NB4 (cell line): Measurements from ENCODE around the gene GPR39.
"Not testable (repeated sequence)": the region's sequence is repeated elsewhere in the genome, so short reads cannot be mapped to it uniquely, and the experiment has no call there.

Experiments
- DNase-seq: peaks from one replicate; pipeline ENCODE4 v3.0.0; 2010; ENCODE audit warnings: low read depth
- H3K4me3 ChIP-seq: one replicate; pipeline ENCODE4 v1.5.1; 2011; ENCODE audit warnings: mild to moderate bottlenecking, low read depth, low read length, moderate library complexity
- MYC ChIP-seq: IDR thresholded peaks from 2 replicates; pipeline ENCODE4 v1.6.1; 2011; ENCODE audit warnings: low read depth, low read length
- POLR2A ChIP-seq: IDR thresholded peaks from 2 replicates; pipeline ENCODE4 v1.6.1; 2011; ENCODE audit warnings: mild to moderate bottlenecking; ENCODE audit not compliant: insufficient read length; ENCODE audit errors: extremely low read depth
- TF ChIP-seq, protein P1 (sequence below): IDR thresholded peaks from one replicate; pipeline ENCODE4 v1.5.1; 2012; ENCODE audit warnings: low read depth, low read length
- TF ChIP-seq, protein P2 (sequence below): IDR thresholded peaks from 2 replicates; pipeline ENCODE4 v1.6.1; 2011; ENCODE audit warnings: low read depth, low read length

GPR39 gene

DNA sequence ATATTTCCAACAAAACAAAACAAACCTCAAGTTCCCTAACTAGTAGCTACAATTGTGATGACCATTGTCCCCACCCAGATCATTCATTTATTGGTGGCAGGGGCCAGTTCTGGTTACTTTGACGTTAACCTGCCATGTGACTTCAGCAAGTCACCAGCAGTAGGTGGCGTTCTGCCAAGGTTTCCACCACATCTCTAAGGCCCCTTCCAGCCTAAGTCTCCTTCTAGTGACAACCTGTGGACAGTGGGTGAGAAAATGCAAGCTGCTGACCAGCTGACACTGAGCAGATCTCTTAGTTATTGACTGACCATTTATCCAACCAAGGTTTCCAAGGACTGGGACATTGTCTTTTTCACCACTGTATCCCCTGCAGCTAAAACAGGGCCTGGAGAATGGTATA, 98.4 kb downstream of the GPR39 start:
- no peak for TF ChIP-seq MYC
- TF ChIP-seq, protein P1, sequence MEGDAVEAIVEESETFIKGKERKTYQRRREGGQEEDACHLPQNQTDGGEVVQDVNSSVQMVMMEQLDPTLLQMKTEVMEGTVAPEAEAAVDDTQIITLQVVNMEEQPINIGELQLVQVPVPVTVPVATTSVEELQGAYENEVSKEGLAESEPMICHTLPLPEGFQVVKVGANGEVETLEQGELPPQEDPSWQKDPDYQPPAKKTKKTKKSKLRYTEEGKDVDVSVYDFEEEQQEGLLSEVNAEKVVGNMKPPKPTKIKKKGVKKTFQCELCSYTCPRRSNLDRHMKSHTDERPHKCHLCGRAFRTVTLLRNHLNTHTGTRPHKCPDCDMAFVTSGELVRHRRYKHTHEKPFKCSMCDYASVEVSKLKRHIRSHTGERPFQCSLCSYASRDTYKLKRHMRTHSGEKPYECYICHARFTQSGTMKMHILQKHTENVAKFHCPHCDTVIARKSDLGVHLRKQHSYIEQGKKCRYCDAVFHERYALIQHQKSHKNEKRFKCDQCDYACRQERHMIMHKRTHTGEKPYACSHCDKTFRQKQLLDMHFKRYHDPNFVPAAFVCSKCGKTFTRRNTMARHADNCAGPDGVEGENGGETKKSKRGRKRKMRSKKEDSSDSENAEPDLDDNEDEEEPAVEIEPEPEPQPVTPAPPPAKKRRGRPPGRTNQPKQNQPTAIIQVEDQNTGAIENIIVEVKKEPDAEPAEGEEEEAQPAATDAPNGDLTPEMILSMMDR = no peak
- TF ChIP-seq, protein P2, sequence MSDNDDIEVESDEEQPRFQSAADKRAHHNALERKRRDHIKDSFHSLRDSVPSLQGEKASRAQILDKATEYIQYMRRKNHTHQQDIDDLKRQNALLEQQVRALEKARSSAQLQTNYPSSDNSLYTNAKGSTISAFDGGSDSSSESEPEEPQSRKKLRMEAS = 0 out of 2 replicates have a peak, but pooled peaks have one; percentile 14
- peak; percentile 30 for DNase-seq
- no peak overlapping the region for H3K4me3 ChIP-seq

DNA sequence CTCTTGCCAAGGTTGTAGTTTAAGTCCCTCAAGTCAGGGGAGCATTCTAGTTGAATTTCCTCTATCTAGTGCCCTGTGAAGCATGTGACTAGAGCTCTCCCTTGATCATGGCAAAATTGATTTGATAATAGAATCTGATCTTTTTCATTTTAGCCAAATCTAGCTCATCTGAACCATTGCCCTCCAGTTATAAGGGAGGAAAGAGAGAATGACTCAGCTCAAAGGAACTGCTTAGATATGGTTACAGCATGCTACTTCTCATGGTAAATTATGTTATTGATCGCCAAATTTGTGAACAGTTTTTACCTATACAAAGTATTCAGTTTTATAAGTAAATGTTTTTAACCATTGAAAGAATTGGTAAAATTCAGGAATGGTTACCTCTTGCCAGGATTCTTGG, 100.8 kb downstream of the GPR39 start:
- DNase-seq = no peak
- TF ChIP-seq, protein P2 = no peak
- no peak for TF ChIP-seq POLR2A
- TF ChIP-seq MYC = no peak
- TF ChIP-seq, protein P1 = no peak
- H3K4me3 ChIP-seq = no peak overlapping the region

DNA sequence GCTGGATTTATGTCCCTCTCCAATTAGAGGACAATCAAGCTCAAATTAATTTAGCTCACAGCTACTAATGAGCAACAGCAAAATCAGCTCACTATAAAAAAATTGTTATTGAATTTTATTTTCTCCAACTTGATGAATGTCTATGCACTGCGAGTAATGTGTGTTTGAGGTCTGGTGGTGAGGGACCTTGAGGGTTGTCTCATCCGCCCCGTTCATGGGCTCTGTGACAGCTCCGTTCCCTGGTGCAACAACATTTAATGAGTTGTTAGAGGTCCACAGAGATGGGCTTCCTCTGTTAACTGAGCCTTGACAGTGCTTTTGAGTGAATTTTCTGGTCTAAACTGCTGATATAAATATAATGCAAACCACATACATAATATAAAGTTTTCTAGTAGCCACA, 101.7 kb downstream of the GPR39 start:
- H3K4me3 ChIP-seq = no peak overlapping the region
- no peak for DNase-seq
- TF ChIP-seq MYC (no peak), POLR2A (no peak)
- TF ChIP-seq, protein P2 = no peak
- TF ChIP-seq, protein P1 = no peak

DNA sequence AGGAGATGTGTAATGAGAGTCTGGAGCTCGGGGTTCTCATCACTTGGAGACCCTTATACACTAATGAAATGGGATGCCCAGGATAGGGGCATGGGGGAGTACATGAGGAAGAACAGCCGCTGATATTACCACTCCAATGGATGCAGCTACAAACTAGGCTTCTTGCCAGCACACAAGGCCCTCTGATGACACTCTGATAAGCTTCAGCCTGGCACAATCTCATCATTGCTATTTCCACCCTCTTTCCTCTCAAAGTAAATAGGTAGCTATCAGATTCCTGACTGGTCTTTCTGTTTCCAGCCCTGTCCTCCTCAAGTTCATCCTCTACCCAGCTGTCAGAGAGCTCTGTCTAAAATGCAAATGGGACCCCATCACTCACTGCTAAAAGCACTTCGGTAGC, 103.0 kb downstream of the GPR39 start:
- TF ChIP-seq MYC = no peak
- TF ChIP-seq POLR2A = no peak
- TF ChIP-seq, protein P1 = no peak
- TF ChIP-seq, protein P2 = no peak
- DNase-seq = no peak

DNA sequence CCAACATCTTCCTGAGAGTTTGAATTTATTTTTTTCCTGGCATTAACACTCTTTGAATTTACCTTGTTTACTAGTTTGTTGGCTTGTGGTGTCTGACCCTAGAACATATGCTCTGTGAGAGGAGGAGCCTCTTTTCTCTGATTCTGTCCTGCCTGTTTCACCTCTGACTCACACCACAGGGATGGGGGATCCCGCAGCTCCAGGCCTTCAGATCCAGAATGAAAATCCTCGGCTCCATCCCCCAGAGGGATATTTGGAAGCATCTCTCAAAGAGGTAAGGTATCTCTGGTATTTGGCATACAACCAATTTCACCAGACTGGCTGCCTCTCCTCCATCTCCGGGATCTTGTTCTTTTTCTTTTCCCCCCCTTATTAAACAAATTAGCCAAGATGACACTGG, 104.7 kb downstream of the GPR39 start:
- H3K4me3 ChIP-seq = no peak overlapping the region
- TF ChIP-seq MYC = no peak
- TF ChIP-seq, protein P2 = no peak
- TF ChIP-seq, protein P1 = no peak
- TF ChIP-seq POLR2A = no peak
- DNase-seq = no peak

More for the DNA sequence above, 103.0 kb downstream of the GPR39 start:
- H3K4me3 ChIP-seq = no peak overlapping the region

DNA sequence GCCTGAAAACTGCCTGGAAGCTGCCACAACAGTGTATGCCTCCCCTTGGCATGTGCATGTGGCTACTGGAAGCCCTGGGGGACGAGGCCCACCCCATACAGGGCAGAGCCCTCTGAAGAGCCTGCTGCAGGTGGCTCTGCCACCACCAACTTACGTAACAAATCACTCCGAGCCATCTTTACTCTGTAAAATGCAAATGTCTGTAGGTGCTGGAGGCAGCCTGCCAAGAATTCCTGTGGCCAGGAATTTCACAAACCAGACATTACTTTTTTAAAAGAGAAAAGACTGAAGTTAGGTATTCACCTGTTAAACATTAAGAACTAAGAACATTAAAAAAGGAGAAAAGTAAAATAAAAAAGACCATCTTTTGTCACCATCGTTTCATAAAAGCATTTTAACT, 106.3 kb downstream of the GPR39 start:
- no peak for DNase-seq
- TF ChIP-seq, protein P2 = no peak
- TF ChIP-seq POLR2A = no peak
- TF ChIP-seq, protein P1 = no peak
- no peak for TF ChIP-seq MYC
- H3K4me3 ChIP-seq = no peak overlapping the region

DNA sequence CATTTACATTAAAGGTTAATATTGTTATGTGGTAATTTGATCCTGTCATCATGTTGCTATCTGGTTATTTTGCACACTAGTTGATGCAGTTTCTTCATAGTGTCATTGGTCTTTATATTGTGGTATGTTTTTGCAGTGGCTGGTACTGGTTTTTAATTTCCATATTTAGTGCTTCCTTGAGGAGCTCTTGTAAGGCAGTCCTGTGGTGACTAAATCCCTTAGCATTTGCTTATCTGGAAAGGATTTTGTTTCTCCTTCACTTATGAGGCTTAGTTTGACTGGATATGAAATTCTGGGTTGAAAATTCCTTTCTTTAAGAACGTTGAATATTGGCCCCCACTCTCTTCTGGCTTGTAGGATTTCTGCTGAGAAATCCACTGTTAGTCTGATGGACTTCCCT, 120.5 kb downstream of the GPR39 start:
- H3K4me3 ChIP-seq = not testable (repeated sequence)

More for the DNA sequence above, 120.5 kb downstream of the GPR39 start:
- DNase-seq = not testable (repeated sequence)
